GM19240 (cell line): ENCODE data around the gene SCAMP3.
"Not testable (repeated sequence)": the region's sequence is repeated elsewhere in the genome, so short reads cannot be mapped to it uniquely, and the experiment has no call there.

ENCODE experiments used
- DNase-seq: peaks from one replicate; pipeline ENCODE4 v3.0.0; 2011; ENCODE audit warnings: low spot score; ENCODE audit not compliant: insufficient read length

Gene SCAMP3

GRCh38 chr1:155255243-155256007 is 6.7 kb downstream of the SCAMP3 start, which contains the start of gene ENTREP3:
Gene ENTREP3, minus strand, starts transcription at chr1:155255483. Its CDS starts 606 bp downstream, at chr1:155254877.
- peak; percentile 84 for DNase-seq

GRCh38 chr1:155254714-155255242 is 7.4 kb downstream of the SCAMP3 start:
- DNase-seq, result no peak

DNA sequence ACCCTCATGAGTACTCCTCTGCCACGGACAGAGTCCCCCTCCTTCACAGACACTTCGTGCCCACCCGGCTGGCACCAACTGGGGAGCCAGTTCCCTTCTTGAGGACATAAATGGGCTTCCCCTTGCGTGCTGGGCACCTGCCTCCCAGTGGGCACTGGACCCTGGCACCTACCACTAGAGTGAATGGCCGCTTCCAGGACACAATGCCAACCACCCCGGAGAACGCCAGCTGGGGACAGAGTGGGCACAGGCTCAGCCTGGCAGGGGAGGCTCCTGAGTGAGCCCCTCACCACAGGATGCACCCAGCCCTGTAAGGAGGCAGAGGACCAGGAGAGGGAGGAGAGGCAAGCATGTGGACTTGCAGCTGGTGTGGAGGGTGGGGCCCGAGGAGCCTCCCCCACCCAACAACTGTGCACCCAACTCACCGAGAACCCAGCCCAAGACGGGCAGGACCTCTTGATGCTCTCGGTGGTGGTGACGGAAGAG is 7.9 kb downstream of the SCAMP3 start:
- DNase-seq, result no peak

GRCh38 chr1:155253797-155254196 is 8.4 kb downstream of the SCAMP3 start:
- no peak for DNase-seq

GRCh38 chr1:155253208-155253607 is 9.0 kb downstream of the SCAMP3 start:
- DNase-seq, result no peak

- no peak for DNase-seq
Measured at GRCh38 chr1:155251566-155251965, 10.6 kb downstream of the SCAMP3 start.

DNA sequence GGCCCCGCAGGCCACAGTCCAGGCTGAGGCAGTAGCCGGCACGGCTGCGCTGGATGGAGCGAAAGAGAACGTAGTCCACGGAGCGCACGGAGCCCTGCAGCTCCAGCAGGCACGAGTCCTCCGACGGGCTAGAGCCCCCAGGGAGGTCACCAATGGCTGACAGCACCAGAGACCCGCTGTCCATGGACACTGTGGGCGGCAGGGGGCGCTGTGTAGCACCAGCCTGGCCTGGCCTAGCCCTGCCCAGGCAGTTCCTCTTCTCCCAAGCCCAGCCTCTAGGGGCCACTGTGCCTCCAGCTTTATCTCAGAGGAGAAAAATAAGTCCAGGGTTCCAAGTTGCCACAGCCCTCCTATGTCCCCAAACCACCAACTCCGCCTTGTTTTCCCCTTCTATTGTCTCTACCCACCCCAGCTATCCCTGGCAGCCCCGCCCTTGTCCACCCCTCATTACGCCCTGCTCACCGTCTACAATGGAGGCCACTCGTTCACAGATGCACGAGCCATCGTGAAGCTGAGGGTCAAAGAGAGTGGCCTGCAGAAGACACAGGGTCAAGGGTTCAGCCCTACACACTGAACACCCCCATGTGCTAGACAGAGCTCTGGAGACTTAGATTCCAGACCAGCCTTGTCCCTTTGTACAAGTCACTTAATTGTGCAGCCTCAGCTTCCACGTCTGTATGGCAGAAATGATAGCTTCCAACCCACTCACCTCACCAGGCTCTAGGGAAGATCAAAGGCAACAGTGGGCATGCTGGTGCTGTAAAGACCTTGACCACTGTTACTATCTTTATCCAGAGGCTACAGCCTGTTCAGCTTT is 11.3 kb downstream of the SCAMP3 start:
- DNase-seq, result peak; percentile 98

DNA sequence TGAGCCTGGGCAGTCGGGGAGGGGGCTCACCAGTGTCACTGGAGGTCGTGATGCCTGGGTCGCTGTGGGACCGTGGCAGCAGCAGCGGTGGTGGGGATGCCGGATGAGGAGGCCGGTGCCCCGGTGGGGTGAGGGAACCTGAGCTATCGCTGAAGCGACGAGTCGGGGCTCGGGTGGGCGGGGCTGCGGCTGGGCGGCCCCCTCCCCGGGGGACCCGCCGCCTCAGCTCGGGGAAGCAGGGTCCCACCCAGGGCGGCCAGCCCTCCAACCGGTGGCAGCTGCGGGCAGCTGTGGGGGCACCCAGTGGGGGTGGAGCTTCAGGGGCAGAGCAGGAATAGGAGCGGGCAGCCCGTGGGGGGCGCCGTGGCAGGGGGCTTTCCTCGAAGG is 11.9 kb downstream of the SCAMP3 start:
- no peak for DNase-seq

DNA sequence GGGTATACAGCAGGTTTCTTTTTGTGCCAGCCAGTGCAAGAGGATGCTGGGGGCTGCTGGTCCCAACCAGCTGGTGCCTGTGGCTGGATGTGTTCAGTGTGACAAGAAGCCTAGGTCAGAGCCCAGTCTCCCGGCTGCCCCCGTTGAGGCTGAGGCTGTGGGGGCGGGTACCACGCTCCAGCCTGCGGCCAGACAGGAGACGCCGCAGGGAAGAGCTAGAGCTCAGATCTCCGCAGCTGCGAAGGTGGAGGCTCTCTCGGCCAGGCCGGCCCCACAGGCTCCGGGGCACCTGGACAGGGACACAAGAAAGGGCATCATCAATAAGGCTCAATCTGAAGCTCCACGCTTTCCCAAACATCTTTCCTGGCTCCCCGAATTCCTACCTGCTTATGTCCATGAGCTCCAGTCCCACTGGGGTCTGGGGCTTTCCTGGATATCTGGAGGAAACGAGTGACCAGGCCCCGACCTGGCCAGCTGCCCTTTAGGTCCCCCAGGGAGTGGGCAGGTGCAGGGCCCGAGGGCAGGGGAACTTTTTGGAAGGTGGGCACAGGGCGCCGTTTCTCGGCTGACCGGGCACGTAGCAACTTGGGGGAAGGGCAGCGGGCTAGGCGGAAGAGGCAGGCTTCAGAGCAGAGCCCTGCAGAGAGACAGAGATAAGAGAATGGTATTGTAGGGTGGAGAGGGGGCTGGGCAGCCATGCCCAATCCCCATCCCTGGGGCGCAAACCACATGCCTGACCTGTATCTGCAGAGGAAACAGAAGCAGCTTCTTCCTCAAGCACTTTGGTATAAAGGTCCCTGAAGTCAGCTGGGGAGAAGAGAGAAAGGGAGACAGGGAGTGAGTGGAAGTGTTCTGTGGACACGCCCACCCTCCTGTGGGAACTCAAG is 14.2 kb downstream of the SCAMP3 start:
- no peak for DNase-seq

- DNase-seq, result not testable (repeated sequence)
Measured at GRCh38 chr1:155246796-155247195, 15.4 kb downstream of the SCAMP3 start.

- no peak for DNase-seq
Measured at GRCh38 chr1:155245163-155245524, 17.0 kb downstream of the SCAMP3 start.

DNA sequence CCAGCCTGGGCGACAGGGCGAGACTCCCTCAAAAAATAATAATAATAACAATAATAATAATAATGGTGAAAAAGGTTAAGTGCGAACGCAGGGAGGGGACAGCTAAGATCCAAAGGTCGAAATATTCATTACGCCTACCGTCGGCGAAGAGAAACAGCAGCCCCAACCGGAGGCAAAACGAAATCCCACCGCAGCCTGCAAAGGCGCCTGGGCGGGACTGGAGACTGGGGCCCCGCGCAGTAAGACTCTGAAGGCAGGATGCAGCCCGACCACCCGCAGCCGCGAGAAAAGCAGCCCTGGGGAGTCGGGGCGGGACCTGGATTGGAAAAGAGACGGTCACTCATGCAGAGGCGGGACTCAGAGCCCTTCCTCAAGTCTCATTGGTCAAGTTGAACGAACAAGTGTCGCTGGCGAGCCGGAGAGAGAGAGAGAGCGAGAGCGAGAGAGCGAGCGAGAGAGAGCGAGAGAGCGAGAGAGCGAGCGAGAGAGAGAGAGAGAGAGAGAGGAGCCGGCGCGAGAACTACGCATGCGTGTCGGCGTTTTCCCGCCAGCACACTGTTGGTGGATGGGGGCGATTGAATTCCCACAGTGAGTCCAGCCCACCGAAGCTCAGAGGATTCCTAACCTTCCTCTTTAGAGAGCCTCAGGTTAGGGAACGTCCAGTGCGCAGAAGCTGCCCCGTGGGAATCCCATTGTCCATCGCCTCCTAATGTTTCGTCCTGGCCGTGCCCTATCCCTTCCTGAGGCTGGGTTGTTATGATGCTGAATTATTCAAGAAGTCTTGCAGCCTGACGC is 17.6 kb downstream of the SCAMP3 start:
- peak; percentile 91 for DNase-seq

GRCh38 chr1:155242805-155243358 is 19.3 kb downstream of the SCAMP3 start:
- no peak for DNase-seq

DNA sequence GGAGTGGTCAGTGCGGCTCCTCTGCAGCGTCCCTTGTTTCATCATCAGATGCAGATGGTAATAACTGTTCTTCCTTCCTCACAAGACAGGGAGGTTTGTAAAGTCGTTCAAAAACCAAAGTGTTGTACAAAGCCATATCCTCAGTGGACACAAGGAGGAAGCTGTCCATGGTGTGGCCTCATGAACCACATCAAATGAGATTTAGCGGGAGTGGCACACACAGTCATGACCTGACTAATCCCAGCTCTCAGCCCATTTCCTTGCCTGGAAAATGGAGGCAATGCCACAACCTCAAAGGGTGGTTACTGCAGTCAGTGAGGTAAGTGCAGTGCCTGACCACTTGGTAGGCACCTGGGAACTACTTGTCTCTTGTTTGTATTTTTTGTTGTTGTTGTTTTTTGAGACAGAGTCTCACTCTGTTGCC is 20.3 kb downstream of the SCAMP3 start:
- no peak for DNase-seq

DNA sequence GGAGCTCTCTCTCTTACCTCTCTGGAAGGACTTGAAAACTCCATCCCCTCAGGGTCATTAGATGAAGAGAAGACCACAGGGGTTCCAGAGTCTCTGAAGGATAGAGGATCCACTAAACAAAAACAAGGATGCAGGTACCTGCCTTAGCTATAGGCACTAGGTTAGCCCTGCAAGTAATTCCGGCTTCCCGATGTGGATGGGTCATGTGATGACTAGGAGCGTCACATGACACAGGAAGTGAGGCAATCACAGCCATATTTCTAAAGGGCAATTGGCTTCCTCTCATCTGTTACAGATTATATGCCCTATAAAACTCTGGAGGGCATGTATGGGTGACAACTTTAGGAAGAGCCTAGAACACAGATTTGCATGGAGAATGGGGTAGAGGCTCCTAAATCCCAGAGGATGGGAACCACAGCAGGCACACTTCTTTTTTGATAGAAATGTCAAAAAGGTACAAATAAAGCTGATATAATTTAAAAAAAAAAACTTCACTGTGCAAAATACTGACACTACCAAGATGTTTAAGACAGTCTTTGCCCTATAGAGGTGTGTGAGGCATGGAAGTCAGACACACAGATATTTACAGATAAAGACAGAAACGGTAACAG is 21.0 kb downstream of the SCAMP3 start:
- DNase-seq, result no peak

GRCh38 chr1:155236451-155236850 is 25.7 kb downstream of the SCAMP3 start:
- DNase-seq, result no peak

- not testable (repeated sequence) for DNase-seq
Measured at GRCh38 chr1:155235375-155235774, 26.8 kb downstream of the SCAMP3 start.

- DNase-seq, result not testable (repeated sequence)
Measured at GRCh38 chr1:155233502-155233901, 28.7 kb downstream of the SCAMP3 start.
